Upper lobe of left lung (tissue), 4 donors: ENCODE data around the gene AFTPH.

ENCODE experiments used
- EP300 ChIP-seq, 4 donors: sonication (generic); formaldehyde crosslinking; IDR thresholded peaks; one replicate each; pipeline ENCODE4 v1.5.1; 2017; ENCODE audit warnings: antibody characterized with exemption in 4 of 4, control low read depth in 2 of 4
- POLR2A ChIP-seq, 4 donors: fragments of 450-650 bp; IDR thresholded peaks; one replicate each; pipeline ENCODE4 v1.5.1; 2016 to 2017; ENCODE audit warnings: antibody characterized with exemption in 4 of 4, mild to moderate bottlenecking in 2 of 4
- POLR2AphosphoS5 ChIP-seq, 2 donors: sonication (generic); formaldehyde crosslinking; IDR thresholded peaks; one replicate each; pipeline ENCODE4 v1.5.1; 2017; ENCODE audit warnings: antibody characterized with exemption in 2 of 2
- TF ChIP-seq, protein P1 (sequence below), 6 experiments: fragments of 450-650 bp in 4 of 6; fragments of 200-600 bp in 2 of 6; sonication (generic) in 2 of 6; IDR thresholded peaks; one replicate each; pipeline ENCODE4 v1.5.1; 2016 to 2019; ENCODE audit warnings: antibody characterized with exemption in 6 of 6

DNA sequence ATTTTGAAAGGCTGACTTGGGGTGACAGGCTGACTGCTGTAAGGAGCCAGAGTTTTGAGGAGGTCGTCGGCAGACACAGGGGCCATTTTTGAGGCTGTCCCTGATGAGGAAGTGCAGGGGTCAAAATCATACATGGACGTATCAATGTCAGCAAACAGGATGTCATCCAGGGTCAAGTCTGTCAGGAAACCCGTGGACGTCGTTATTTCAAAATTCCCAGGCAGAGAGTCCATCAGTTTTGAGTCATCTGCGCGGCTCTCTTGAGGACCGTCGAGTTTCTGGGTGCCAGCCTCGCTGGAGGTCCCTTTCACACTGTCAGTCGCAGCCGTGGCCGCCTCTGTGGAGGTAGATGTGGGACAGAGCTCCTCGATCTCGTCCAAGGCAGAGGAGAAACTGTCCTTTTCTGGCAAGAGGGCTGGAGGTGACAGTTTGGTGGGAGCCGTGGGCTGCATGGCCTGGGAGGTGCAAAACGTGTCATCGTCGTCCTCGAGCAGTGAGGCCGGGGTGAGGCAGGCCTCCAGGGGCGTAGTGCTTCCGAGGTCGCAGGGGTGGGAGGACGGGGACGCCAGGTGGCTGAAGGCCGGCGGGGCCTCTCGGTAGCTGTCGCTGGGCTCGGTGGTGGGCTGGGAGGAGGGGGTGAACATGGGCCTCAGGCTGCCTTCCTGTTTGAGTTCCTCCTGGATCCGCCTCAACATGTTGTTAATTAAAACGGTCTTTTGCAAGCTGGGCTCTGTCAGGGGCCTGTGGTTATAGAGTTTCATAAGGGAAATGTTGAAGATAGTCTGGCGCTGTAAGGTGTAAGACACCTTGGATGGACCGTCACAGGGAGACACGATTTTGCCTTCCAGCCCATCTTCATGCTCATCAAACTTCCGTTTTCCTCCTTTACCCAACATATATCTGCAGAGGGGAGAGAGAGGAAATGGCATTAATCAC lies 112.1 kb downstream of the AFTPH start:
- TF ChIP-seq POLR2AphosphoS5 (IDR thresholded peaks at IDR 0.05) (no peak), EP300 (IDR thresholded peaks at IDR 0.05) (no peak), POLR2A (IDR thresholded peaks at IDR 0.05) (no peak)
- TF ChIP-seq, protein P1, sequence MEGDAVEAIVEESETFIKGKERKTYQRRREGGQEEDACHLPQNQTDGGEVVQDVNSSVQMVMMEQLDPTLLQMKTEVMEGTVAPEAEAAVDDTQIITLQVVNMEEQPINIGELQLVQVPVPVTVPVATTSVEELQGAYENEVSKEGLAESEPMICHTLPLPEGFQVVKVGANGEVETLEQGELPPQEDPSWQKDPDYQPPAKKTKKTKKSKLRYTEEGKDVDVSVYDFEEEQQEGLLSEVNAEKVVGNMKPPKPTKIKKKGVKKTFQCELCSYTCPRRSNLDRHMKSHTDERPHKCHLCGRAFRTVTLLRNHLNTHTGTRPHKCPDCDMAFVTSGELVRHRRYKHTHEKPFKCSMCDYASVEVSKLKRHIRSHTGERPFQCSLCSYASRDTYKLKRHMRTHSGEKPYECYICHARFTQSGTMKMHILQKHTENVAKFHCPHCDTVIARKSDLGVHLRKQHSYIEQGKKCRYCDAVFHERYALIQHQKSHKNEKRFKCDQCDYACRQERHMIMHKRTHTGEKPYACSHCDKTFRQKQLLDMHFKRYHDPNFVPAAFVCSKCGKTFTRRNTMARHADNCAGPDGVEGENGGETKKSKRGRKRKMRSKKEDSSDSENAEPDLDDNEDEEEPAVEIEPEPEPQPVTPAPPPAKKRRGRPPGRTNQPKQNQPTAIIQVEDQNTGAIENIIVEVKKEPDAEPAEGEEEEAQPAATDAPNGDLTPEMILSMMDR (IDR thresholded peaks at IDR 0.05), result no peak
